WTC11 (cell line): ENCODE measurements around the gene IL4R. TPM values are rescaled to one million over a fixed set of nuclear protein-coding genes. Genes with fewer than 3 reads are reported as not detected.
A peak's percentile ranks its signal among the peaks of the same experiment; 100 is the strongest.

Source experiments
- ATAC-seq: fragments of 200-7000 bp; cut with Tn5 transposase; 2 replicates; pipeline ENCODE4 v1.10.0; 2021; ENCODE audit warnings: mild to moderate bottlenecking, moderate library complexity
- CTCF ChIA-PET: fragments of 300-600 bp; sonication (Branson Sonifier 250); formaldehyde crosslinking; loops from one replicate; lab custom pipeline; 2021; ENCODE audit warnings: antibody characterized with exemption; lab: Charles Lee
- POLR2A ChIA-PET: fragments of 350-600 bp; sonication (Branson Sonifier 250); formaldehyde crosslinking; loops from one replicate; lab custom pipeline; 2021; ENCODE audit warnings: antibody characterized with exemption; lab: Charles Lee
- DNase-seq: peaks from one replicate; pipeline ENCODE4 v3.0.0; 2021; ENCODE audit warnings: low spot score
- H3K27ac Mint-ChIP-seq: 2 replicates; pipeline ENCODE4 v1.8.0; 2021; ENCODE audit warnings: mixed read lengths
- H3K27me3 Mint-ChIP-seq: 2 replicates; pipeline ENCODE4 v1.8.0; 2021; ENCODE audit warnings: low read depth, mild to moderate bottlenecking, moderate library complexity, mixed read lengths
- H3K36me3 Mint-ChIP-seq: 2 replicates; pipeline ENCODE4 v1.8.0; 2021; ENCODE audit warnings: mixed read lengths
- H3K4me1 Mint-ChIP-seq: 2 replicates; pipeline ENCODE4 v1.8.0; 2022; ENCODE audit warnings: mixed read lengths
- H3K4me3 Mint-ChIP-seq: 2 replicates; pipeline ENCODE4 v1.8.0; 2021; ENCODE audit warnings: mild to moderate bottlenecking, moderate library complexity, mixed read lengths
- H3K9me3 Mint-ChIP-seq: 2 replicates; pipeline ENCODE4 v1.8.0; 2021; ENCODE audit warnings: mixed read lengths
- FOXK1 ChIP-seq: sonication (generic); formaldehyde crosslinking; IDR thresholded peaks from 2 replicates; pipeline ENCODE4 v1.8.0; 2022; ENCODE audit warnings: mild to moderate bottlenecking, moderate library complexity, missing genetic modification reagents
- FOXP1 ChIP-seq: sonication (generic); formaldehyde crosslinking; IDR thresholded peaks from 2 replicates; pipeline ENCODE4 v1.8.0; 2022; ENCODE audit warnings: missing genetic modification reagents, mild to moderate bottlenecking, moderate library complexity, borderline replicate concordance
- GABPB1 ChIP-seq: sonication (generic); formaldehyde crosslinking; IDR thresholded peaks from 2 replicates; pipeline ENCODE4 v1.8.1; 2023; ENCODE audit warnings: mild to moderate bottlenecking, missing genetic modification reagents
- GRHL2 ChIP-seq: fragments of 250-450 bp; sonication (Bioruptor Pico); IDR thresholded peaks from 2 replicates; pipeline ENCODE4 v1.8.0; 2022; ENCODE audit warnings: mild to moderate bottlenecking, moderate library complexity; ENCODE audit not compliant: insufficient replicate concordance, severe bottlenecking
- GTF2I ChIP-seq: fragments of 250-450 bp; sonication (Bioruptor Pico); conservative IDR thresholded peaks from 2 replicates; pipeline ENCODE4 v1.4.0; 2021; ENCODE audit warnings: mild to moderate bottlenecking
- MXD4 ChIP-seq: fragments of 250-450 bp; sonication (Bioruptor Pico); IDR thresholded peaks from 2 replicates; pipeline ENCODE4 v1.8.0; 2021; ENCODE audit warnings: mild to moderate bottlenecking, moderate library complexity, borderline replicate concordance
- NFYB ChIP-seq: sonication (generic); formaldehyde crosslinking; conservative IDR thresholded peaks from 2 replicates; pipeline ENCODE4 v1.8.0; 2022; ENCODE audit warnings: low read depth, missing genetic modification reagents
- NR2C2 ChIP-seq: sonication (generic); formaldehyde crosslinking; IDR thresholded peaks from 2 replicates; pipeline ENCODE4 v1.8.0; 2022; ENCODE audit warnings: mild to moderate bottlenecking, missing genetic modification reagents
- NR3C1 ChIP-seq: sonication (generic); formaldehyde crosslinking; conservative IDR thresholded peaks from 2 replicates; pipeline ENCODE4 v1.8.1; 2023; ENCODE audit warnings: low read depth, mild to moderate bottlenecking, missing genetic modification reagents
- RELA ChIP-seq: sonication (generic); formaldehyde crosslinking; IDR thresholded peaks from 2 replicates; pipeline ENCODE4 v1.8.1; 2022; ENCODE audit warnings: missing genetic modification reagents, mild to moderate bottlenecking, borderline replicate concordance
- SMAD3 ChIP-seq: sonication (generic); formaldehyde crosslinking; IDR thresholded peaks from 2 replicates; pipeline ENCODE4 v1.8.0; 2022; ENCODE audit warnings: missing genetic modification reagents, mild to moderate bottlenecking, borderline replicate concordance
- SMAD4 ChIP-seq: sonication (generic); formaldehyde crosslinking; IDR thresholded peaks from 2 replicates; pipeline ENCODE4 v1.8.0; 2022; ENCODE audit warnings: mild to moderate bottlenecking, missing genetic modification reagents
- SOX15 ChIP-seq: fragments of 250-450 bp; sonication (Bioruptor Pico); IDR thresholded peaks from 2 replicates; pipeline ENCODE4 v1.9.0; 2021; ENCODE audit warnings: mild to moderate bottlenecking
- TEAD1 ChIP-seq: sonication (generic); formaldehyde crosslinking; IDR thresholded peaks from 2 replicates; pipeline ENCODE4 v1.8.0; 2022; ENCODE audit warnings: mild to moderate bottlenecking, missing genetic modification reagents
- TP53 ChIP-seq: sonication (generic); formaldehyde crosslinking; IDR thresholded peaks from 2 replicates; pipeline ENCODE4 v1.8.1; 2023; ENCODE audit warnings: mild to moderate bottlenecking, missing genetic modification reagents
- ZNF138 ChIP-seq: sonication (generic); formaldehyde crosslinking; conservative IDR thresholded peaks from 2 replicates; pipeline ENCODE4 v1.8.1; 2022; ENCODE audit warnings: mild to moderate bottlenecking, moderate library complexity, missing genetic modification reagents
- ZNF219 ChIP-seq: sonication (generic); formaldehyde crosslinking; IDR thresholded peaks from 2 replicates; pipeline ENCODE4 v1.8.0; 2023; ENCODE audit warnings: missing genetic modification reagents, mild to moderate bottlenecking, borderline replicate concordance
- ZNF671 ChIP-seq: fragments of 250-450 bp; sonication (Bioruptor Pico); IDR thresholded peaks from 2 replicates; pipeline ENCODE4 v1.8.0; 2021; ENCODE audit warnings: mild to moderate bottlenecking
- total RNA-seq: library from RNA; stranded (reverse); gene quantifications from 3 replicates; pipeline ENCODE4 v1.2.3, GENCODE V29; 2021
- TF ChIP-seq, protein P1 (sequence below): sonication (generic); formaldehyde crosslinking; IDR thresholded peaks from 2 replicates; pipeline ENCODE4 v1.8.1; 2022; ENCODE audit warnings: low read depth, missing genetic modification reagents, borderline replicate concordance
- TF ChIP-seq, protein P2 (sequence below): sonication (generic); formaldehyde crosslinking; IDR thresholded peaks from 2 replicates; pipeline ENCODE4 v1.8.1; 2023; ENCODE audit warnings: mild to moderate bottlenecking, missing genetic modification reagents, borderline replicate concordance
- TF ChIP-seq, protein P3 (sequence below): fragments of 250-450 bp; sonication (Bioruptor Pico); IDR thresholded peaks from 2 replicates; pipeline ENCODE4 v1.9.0; 2021; ENCODE audit warnings: mild to moderate bottlenecking, borderline replicate concordance

The IL4R gene
- total RNA-seq, 1 experiment from 2014 or later, result 28.7 TPM

DNA sequence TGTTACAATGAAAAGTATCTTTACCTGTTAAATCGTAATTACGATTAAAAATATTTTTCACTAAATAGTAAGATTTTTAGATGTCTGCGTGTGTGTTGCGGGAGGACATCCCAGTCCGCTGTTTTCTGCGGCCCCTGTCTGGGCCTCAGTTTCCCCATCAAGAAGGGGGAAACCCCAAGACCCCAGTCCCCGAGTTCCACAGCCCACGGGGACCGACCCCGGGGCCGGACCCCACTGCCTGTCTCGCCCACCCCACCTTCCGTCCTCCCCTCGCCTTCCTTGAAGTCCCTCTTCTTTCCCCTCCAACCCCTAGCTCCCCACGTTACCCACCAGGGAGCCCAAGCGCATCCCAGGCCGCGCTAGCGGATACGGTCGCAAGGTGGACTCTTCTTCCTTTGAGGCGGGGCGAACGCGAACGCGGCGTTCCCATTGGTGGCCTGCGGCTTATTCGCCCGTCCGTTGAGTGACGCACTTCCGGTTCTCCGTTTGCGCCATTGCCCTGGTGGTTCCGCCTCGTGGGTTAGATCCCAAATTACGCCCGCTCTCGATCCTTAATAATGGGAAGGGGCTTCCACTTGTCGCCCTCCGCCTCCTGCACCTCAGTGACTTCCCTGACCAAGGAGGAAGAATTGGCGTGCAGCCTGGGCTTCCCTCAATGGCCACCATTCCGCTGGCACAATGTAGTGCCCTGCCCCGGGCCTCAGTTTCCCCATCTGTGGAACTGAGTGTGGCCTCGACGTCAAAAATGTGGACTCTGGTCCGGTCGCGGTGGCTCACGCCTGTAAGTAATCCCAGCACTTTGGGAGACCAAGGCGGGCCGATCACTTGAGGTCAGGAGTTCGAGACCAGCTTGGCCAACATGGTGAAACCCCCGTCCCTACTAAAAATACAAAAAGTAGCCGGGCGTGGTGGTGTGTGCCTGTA, 45.1 kb upstream of the IL4R start, which contains the start of gene NSMCE1 (continued):
- TF ChIP-seq SMAD3 (CRISPR knock-in tag), result no peak
- TF ChIP-seq NR3C1 (CRISPR knock-in tag), result no peak
- no peak for TF ChIP-seq NR2C2 (CRISPR knock-in tag)

DNA sequence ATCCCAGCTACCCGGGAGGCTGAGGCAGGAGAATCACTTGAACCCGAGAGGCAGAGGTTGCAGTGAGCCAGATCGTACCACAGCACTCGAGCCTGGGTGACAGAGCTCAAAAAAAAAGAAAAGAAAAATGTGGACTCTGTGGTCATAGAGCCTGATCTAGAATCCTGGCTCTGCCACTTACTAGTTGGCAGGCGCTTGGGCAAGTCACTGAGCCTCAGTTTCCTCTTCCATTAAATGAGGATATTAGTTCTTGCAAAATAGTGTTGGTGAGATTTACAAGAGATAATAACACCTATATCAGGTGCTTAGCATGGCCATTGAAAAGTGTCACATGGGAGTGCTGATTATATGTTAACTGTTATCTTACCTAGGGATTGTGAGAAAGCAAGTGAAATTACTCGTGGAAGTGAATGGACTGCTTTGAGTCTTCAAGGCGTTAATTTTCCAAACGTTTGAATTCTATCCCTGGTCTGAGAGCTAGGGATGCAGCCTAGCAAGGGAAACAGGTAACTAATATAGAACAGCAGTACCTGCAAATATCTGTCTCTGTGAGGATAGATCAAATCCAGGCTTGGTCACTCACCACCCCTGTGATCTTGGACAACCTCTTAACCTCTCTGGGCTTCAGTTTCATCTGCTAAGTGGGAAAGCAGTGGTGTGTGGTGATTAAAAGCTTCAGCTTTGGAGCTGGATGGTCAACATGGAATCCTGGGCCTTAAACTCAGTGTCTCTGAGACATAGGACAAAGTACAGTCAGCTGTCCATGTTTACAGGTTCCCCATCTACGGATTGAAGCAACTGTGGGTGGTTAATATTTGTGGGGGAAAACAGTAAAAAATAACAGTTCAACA, 44.2 kb upstream of the IL4R start:
- Mint-ChIP-seq H3K27me3 (peaks cover 4% of the 10 kb centered on the region), H3K4me1 (peaks cover 16% of the 10 kb centered on the region), H3K9me3 (peaks cover 4% of the 10 kb centered on the region), H3K4me3 (peak overlapping the region; percentile 81), H3K27ac (no peak overlapping the region), H3K36me3 (peaks cover 4% of the 10 kb centered on the region; the same call in 1 of the 2 replicates)
- ChIA-PET CTCF (interaction anchor here (1.2 kb wide), 1 partner anchor 35 kb away, joined by 3 read pairs; no protein-coding TSS in a partner anchor), POLR2A (interaction anchor here (0.6 kb wide), 1 partner anchor 49 kb away, joined by 4 read pairs; no protein-coding TSS in a partner anchor)
- DNase-seq, result no peak
- TF ChIP-seq GABPB1 (CRISPR knock-in tag) (0 out of 2 replicates have a peak, but pooled peaks have one; percentile 24), MXD4 (CRISPR knock-in tag) (no peak)
- no peak for ATAC-seq

DNA sequence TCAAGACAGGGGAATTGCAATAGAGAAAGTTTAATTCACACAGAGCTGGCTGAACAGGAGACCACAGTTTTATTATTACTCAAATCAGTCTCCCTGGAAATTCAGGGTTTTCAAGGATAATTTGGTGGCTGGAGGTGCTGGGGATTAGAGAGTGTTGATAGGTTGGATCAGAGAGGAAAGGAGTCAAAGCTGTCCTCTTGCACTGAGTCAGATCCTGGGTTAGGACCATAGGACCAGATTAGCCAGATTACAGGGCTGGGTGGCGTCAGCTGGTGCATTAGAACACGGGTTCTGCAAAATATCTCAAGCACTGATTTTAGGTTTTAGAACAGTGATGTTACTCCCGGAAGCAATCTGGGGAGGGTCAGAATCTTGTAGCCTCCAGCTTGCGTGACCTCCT, 43.4 kb upstream of the IL4R start:
- DNase-seq (no peak), ATAC-seq (no peak)
- Mint-ChIP-seq H3K4me1 (peaks cover 16% of the 10 kb centered on the region), H3K9me3 (peaks cover 4% of the 10 kb centered on the region), H3K27ac (no peak overlapping the region), H3K4me3 (no peak overlapping the region), H3K36me3 (peaks cover 4% of the 10 kb centered on the region; the same call in 1 of the 2 replicates), H3K27me3 (peaks cover 4% of the 10 kb centered on the region)
- POLR2A ChIA-PET, result interaction anchor here (0.6 kb wide), 1 partner anchor 48 kb away, joined by 4 read pairs; no protein-coding TSS in a partner anchor
- CTCF ChIA-PET, result interaction anchor here (0.9 to 1.2 kb wide), 2 partner anchors 36 to 85 kb away, joined by 3 read pairs; no protein-coding TSS in a partner anchor
- TF ChIP-seq, protein P1, sequence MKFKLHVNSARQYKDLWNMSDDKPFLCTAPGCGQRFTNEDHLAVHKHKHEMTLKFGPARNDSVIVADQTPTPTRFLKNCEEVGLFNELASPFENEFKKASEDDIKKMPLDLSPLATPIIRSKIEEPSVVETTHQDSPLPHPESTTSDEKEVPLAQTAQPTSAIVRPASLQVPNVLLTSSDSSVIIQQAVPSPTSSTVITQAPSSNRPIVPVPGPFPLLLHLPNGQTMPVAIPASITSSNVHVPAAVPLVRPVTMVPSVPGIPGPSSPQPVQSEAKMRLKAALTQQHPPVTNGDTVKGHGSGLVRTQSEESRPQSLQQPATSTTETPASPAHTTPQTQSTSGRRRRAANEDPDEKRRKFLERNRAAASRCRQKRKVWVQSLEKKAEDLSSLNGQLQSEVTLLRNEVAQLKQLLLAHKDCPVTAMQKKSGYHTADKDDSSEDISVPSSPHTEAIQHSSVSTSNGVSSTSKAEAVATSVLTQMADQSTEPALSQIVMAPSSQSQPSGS (CRISPR knock-in tag), result no peak
- TF ChIP-seq TEAD1, result no peak
- TF ChIP-seq, protein P2, sequence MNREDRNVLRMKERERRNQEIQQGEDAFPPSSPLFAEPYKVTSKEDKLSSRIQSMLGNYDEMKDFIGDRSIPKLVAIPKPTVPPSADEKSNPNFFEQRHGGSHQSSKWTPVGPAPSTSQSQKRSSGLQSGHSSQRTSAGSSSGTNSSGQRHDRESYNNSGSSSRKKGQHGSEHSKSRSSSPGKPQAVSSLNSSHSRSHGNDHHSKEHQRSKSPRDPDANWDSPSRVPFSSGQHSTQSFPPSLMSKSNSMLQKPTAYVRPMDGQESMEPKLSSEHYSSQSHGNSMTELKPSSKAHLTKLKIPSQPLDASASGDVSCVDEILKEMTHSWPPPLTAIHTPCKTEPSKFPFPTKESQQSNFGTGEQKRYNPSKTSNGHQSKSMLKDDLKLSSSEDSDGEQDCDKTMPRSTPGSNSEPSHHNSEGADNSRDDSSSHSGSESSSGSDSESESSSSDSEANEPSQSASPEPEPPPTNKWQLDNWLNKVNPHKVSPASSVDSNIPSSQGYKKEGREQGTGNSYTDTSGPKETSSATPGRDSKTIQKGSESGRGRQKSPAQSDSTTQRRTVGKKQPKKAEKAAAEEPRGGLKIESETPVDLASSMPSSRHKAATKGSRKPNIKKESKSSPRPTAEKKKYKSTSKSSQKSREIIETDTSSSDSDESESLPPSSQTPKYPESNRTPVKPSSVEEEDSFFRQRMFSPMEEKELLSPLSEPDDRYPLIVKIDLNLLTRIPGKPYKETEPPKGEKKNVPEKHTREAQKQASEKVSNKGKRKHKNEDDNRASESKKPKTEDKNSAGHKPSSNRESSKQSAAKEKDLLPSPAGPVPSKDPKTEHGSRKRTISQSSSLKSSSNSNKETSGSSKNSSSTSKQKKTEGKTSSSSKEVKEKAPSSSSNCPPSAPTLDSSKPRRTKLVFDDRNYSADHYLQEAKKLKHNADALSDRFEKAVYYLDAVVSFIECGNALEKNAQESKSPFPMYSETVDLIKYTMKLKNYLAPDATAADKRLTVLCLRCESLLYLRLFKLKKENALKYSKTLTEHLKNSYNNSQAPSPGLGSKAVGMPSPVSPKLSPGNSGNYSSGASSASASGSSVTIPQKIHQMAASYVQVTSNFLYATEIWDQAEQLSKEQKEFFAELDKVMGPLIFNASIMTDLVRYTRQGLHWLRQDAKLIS (CRISPR knock-in tag), result no peak
- no peak for TF ChIP-seq ZNF219 (CRISPR knock-in tag)
- TF ChIP-seq SMAD4 (CRISPR knock-in tag), result no peak
- no peak for TF ChIP-seq GTF2I (CRISPR knock-in tag)
- TF ChIP-seq SMAD3 (CRISPR knock-in tag), result no peak
- no peak for TF ChIP-seq RELA (CRISPR knock-in tag)
- no peak for TF ChIP-seq ZNF138 (CRISPR knock-in tag)
- TF ChIP-seq ZNF671 (CRISPR knock-in tag), result no peak
- TF ChIP-seq, protein P3, sequence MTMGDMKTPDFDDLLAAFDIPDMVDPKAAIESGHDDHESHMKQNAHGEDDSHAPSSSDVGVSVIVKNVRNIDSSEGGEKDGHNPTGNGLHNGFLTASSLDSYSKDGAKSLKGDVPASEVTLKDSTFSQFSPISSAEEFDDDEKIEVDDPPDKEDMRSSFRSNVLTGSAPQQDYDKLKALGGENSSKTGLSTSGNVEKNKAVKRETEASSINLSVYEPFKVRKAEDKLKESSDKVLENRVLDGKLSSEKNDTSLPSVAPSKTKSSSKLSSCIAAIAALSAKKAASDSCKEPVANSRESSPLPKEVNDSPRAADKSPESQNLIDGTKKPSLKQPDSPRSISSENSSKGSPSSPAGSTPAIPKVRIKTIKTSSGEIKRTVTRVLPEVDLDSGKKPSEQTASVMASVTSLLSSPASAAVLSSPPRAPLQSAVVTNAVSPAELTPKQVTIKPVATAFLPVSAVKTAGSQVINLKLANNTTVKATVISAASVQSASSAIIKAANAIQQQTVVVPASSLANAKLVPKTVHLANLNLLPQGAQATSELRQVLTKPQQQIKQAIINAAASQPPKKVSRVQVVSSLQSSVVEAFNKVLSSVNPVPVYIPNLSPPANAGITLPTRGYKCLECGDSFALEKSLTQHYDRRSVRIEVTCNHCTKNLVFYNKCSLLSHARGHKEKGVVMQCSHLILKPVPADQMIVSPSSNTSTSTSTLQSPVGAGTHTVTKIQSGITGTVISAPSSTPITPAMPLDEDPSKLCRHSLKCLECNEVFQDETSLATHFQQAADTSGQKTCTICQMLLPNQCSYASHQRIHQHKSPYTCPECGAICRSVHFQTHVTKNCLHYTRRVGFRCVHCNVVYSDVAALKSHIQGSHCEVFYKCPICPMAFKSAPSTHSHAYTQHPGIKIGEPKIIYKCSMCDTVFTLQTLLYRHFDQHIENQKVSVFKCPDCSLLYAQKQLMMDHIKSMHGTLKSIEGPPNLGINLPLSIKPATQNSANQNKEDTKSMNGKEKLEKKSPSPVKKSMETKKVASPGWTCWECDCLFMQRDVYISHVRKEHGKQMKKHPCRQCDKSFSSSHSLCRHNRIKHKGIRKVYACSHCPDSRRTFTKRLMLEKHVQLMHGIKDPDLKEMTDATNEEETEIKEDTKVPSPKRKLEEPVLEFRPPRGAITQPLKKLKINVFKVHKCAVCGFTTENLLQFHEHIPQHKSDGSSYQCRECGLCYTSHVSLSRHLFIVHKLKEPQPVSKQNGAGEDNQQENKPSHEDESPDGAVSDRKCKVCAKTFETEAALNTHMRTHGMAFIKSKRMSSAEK (CRISPR knock-in tag), result no peak
- TF ChIP-seq NFYB (CRISPR knock-in tag), result no peak
- no peak for TF ChIP-seq FOXP1 (CRISPR knock-in tag)
- no peak for TF ChIP-seq FOXK1 (CRISPR knock-in tag)
- TF ChIP-seq SOX15 (CRISPR knock-in tag), result no peak
- TF ChIP-seq TP53 (CRISPR knock-in tag), result no peak
- no peak for TF ChIP-seq GRHL2 (CRISPR knock-in tag)
